Activated CD4-positive, alpha-beta memory T cell treated with anti-CD3 and anti-CD28 coated beads for 36 hours (primary cell): ENCODE measurements around the gene PTGER2. TPM values are rescaled to one million over a fixed set of nuclear protein-coding genes. Genes with fewer than 3 reads are reported as not detected.

Source experiments
- CTCF ChIA-PET: fragments of 350-600 bp; sonication (Branson Sonifier 250); formaldehyde crosslinking; loops from one replicate; lab custom pipeline; 2021; ENCODE audit warnings: antibody characterized with exemption, inconsistent platforms; lab: Charles Lee
- POLR2A ChIA-PET: fragments of 350-600 bp; sonication (Branson Sonifier 250); formaldehyde crosslinking; loops from one replicate; lab custom pipeline; 2021; ENCODE audit warnings: antibody characterized with exemption; lab: Charles Lee
- DNase-seq: peaks from one replicate; pipeline ENCODE4 v3.0.0-alpha.2; 2020
- H3K27ac Mint-ChIP-seq: one replicate; pipeline ENCODE4 v1.8.0; 2021; ENCODE audit warnings: mixed read lengths
- H3K27me3 Mint-ChIP-seq: one replicate; pipeline ENCODE4 v1.8.0; 2021; ENCODE audit warnings: mixed read lengths
- H3K36me3 Mint-ChIP-seq: one replicate; pipeline ENCODE4 v1.8.0; 2021; ENCODE audit warnings: mixed read lengths
- H3K4me1 Mint-ChIP-seq: one replicate; pipeline ENCODE4 v1.8.0; 2021; ENCODE audit warnings: low read depth, mixed read lengths
- H3K4me3 Mint-ChIP-seq: one replicate; pipeline ENCODE4 v1.8.0; 2021; ENCODE audit warnings: mild to moderate bottlenecking, mixed read lengths
- H3K9me3 Mint-ChIP-seq: one replicate; pipeline ENCODE4 v1.8.0; 2021; ENCODE audit warnings: mixed read lengths
- intact Hi-C: fragments of 100-400 bp; cut with micrococcal nuclease; formaldehyde crosslinking; loops from one replicate; pipeline ENCODE4 v1.15.1; 2023
- total RNA-seq, 2 experiments: library from RNA; stranded (reverse); gene quantifications; one replicate each; pipeline ENCODE4 v1.2.3, GENCODE V29; 2021

The PTGER2 gene
- total RNA-seq, 2 experiments from 2014 or later, result 10.7 to 12.9 TPM

- Mint-ChIP-seq H3K4me1 (peaks cover 72% of the 10 kb centered on the region), H3K27ac (peak overlapping the region; percentile 50), H3K27me3 (no peaks in the 10 kb centered on the region), H3K9me3 (peaks cover 22% of the 10 kb centered on the region), H3K4me3 (no peak overlapping the region), H3K36me3 (peaks cover 50% of the 10 kb centered on the region)
- ChIA-PET CTCF (interaction anchor here (0.8 to 1.3 kb wide), 6 partner anchors 9 to 227 kb away, joined by 3 to 7 read pairs (median 4); partner anchors contain the start of gene TXNDC16), POLR2A (interaction anchor here (1.0 to 3.8 kb wide), 3 partner anchors 11 to 78 kb away, joined by 3 to 23 read pairs (median 5); partner anchors contain the start of gene PTGER2)
- intact Hi-C loops, result loop anchor here (1.0 to 5.0 kb wide), 7 partner anchors 10 to 866 kb away; no protein-coding TSS in a partner anchor
- peak; percentile 53 for DNase-seq
Observed at GRCh38 chr14:52325126-52325525, 11.0 kb downstream of the PTGER2 start.

DNA sequence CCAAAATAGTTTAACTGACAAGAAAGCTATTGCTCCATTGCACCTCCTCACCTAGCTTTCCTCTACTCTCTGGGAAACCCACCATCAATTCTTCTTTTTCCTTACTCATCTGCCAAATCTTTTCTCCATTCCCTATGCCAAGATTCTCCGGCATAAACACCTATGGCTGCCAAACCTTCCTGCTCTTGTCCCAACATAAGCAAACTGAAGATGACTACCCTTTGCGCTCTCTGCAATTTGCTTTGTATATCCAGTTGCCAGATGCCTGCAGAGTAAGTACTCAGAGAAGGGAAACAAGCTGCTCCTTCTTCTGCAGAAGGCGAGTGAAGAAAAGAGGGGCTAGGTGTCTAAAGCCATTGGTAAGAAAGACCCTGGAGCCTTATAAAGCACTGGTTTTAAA, 11.5 kb downstream of the PTGER2 start:
- H3K4me1 Mint-ChIP-seq, result peaks cover 73% of the 10 kb centered on the region
- intact Hi-C loops, result loop anchor here (1.0 to 5.0 kb wide), 7 partner anchors 10 to 865 kb away; no protein-coding TSS in a partner anchor
- DNase-seq, result no peak
- H3K27ac Mint-ChIP-seq, result peak overlapping the region; percentile 50
- CTCF ChIA-PET, result interaction anchor here (0.8 to 1.3 kb wide), 6 partner anchors 9 to 226 kb away, joined by 3 to 7 read pairs (median 4); partner anchors contain the start of gene TXNDC16
- H3K4me3 Mint-ChIP-seq, result no peak overlapping the region
- H3K36me3 Mint-ChIP-seq, result peaks cover 46% of the 10 kb centered on the region
- H3K9me3 Mint-ChIP-seq, result peaks cover 22% of the 10 kb centered on the region
- H3K27me3 Mint-ChIP-seq, result no peaks in the 10 kb centered on the region
- POLR2A ChIA-PET, result interaction anchor here (1.3 to 3.8 kb wide), 2 partner anchors 11 to 78 kb away, joined by 5 to 23 read pairs; partner anchors contain the start of gene PTGER2

GRCh38 chr14:52327374-52328226, 13.5 kb downstream of the PTGER2 start:
- Mint-ChIP-seq H3K27me3 (no peaks in the 10 kb centered on the region), H3K4me3 (peak overlapping the region; percentile 23), H3K36me3 (peaks cover 34% of the 10 kb centered on the region), H3K9me3 (peaks cover 9% of the 10 kb centered on the region), H3K27ac (peak overlapping the region; percentile 64), H3K4me1 (peaks cover 74% of the 10 kb centered on the region)
- POLR2A ChIA-PET, result interaction anchor here (0.8 to 3.8 kb wide), 5 partner anchors 10 to 77 kb away, joined by 3 to 23 read pairs (median 6); partner anchors contain the start of gene PTGER2
- no peak for DNase-seq
- CTCF ChIA-PET, result interaction anchor here (0.6 to 1.6 kb wide), 4 partner anchors 9 to 861 kb away, joined by 3 to 7 read pairs (median 3); no protein-coding TSS in a partner anchor
- intact Hi-C loops, result loop anchor here (1.0 to 5.0 kb wide), 3 partner anchors 25 to 480 kb away; no protein-coding TSS in a partner anchor

- Mint-ChIP-seq H3K36me3 (peaks cover 28% of the 10 kb centered on the region), H3K27ac (no peak overlapping the region), H3K9me3 (peaks cover 2% of the 10 kb centered on the region), H3K27me3 (no peaks in the 10 kb centered on the region), H3K4me1 (peaks cover 71% of the 10 kb centered on the region), H3K4me3 (no peak overlapping the region)
- intact Hi-C loops, result loop anchor here (5.0 kb wide), 2 partner anchors 461 to 481 kb away; no protein-coding TSS in a partner anchor
- ChIA-PET POLR2A (no interaction called here), CTCF (no interaction called here)
- DNase-seq, result no peak
Observed at GRCh38 chr14:52328276-52328675, 14.2 kb downstream of the PTGER2 start.

GRCh38 chr14:52329678-52330369, 15.7 kb downstream of the PTGER2 start:
- DNase-seq, result peak; percentile 63
- H3K4me1 Mint-ChIP-seq, result peaks cover 70% of the 10 kb centered on the region
- CTCF ChIA-PET, result interaction anchor here (0.7 kb wide), 1 partner anchor 337 kb away, joined by 3 read pairs; no protein-coding TSS in a partner anchor
- no peaks in the 10 kb centered on the region for H3K9me3 Mint-ChIP-seq
- H3K36me3 Mint-ChIP-seq, result peaks cover 21% of the 10 kb centered on the region
- intact Hi-C loops, result loop anchor here (5.0 kb wide), 2 partner anchors 463 to 483 kb away; no protein-coding TSS in a partner anchor
- H3K4me3 Mint-ChIP-seq, result no peak overlapping the region
- peak overlapping the region; percentile 52 for H3K27ac Mint-ChIP-seq
- POLR2A ChIA-PET, result interaction anchor here (0.8 kb wide), 1 partner anchor 19 kb away, joined by 3 read pairs; no protein-coding TSS in a partner anchor
- H3K27me3 Mint-ChIP-seq, result no peaks in the 10 kb centered on the region

GRCh38 chr14:52332269-52332668, 18.2 kb downstream of the PTGER2 start:
- no peak overlapping the region for H3K27ac Mint-ChIP-seq
- no peaks in the 10 kb centered on the region for H3K9me3 Mint-ChIP-seq
- no peaks in the 10 kb centered on the region for H3K27me3 Mint-ChIP-seq
- no peak for DNase-seq
- H3K4me1 Mint-ChIP-seq, result peaks cover 49% of the 10 kb centered on the region
- intact Hi-C loops, result no loop called here
- CTCF ChIA-PET, result no interaction called here
- H3K4me3 Mint-ChIP-seq, result no peak overlapping the region
- POLR2A ChIA-PET, result no interaction called here
- H3K36me3 Mint-ChIP-seq, result peaks cover 16% of the 10 kb centered on the region

DNA sequence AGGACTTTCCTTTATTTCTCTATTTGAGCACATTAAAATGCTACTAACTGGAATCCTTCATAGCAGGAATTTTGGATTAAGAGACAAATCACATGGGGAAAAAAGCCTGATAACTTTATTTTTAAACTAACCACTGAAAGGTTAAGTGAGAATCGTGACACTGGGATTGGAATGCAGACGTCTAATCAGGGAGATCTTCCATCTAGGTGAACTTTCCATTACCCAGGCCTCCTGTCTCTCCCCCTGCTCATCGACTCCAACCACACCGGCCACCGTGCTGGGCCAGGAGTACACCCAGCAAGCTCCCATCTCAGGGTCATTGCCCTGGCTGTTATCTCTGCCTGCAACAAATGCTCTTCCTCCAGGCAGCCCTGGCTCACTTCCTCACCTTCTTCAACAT, 19.0 kb downstream of the PTGER2 start:
- Mint-ChIP-seq H3K4me1 (peaks cover 43% of the 10 kb centered on the region), H3K36me3 (peaks cover 8% of the 10 kb centered on the region), H3K9me3 (no peaks in the 10 kb centered on the region), H3K27me3 (no peaks in the 10 kb centered on the region), H3K4me3 (no peak overlapping the region), H3K27ac (no peak overlapping the region)
- intact Hi-C loops, result no loop called here
- CTCF ChIA-PET, result no interaction called here
- POLR2A ChIA-PET, result no interaction called here
- DNase-seq, result no peak

GRCh38 chr14:52333823-52334657, 19.9 kb downstream of the PTGER2 start:
- Mint-ChIP-seq H3K9me3 (no peaks in the 10 kb centered on the region), H3K4me1 (peaks cover 42% of the 10 kb centered on the region), H3K4me3 (no peak overlapping the region), H3K36me3 (peaks cover 8% of the 10 kb centered on the region), H3K27ac (no peak overlapping the region), H3K27me3 (no peaks in the 10 kb centered on the region)
- CTCF ChIA-PET, result interaction anchor here (0.9 kb wide), 1 partner anchor 34 kb away, joined by 3 read pairs; no protein-coding TSS in a partner anchor
- DNase-seq, result no peak
- intact Hi-C loops, result no loop called here
- POLR2A ChIA-PET, result no interaction called here

- intact Hi-C loops, result no loop called here
- peaks cover 1% of the 10 kb centered on the region for H3K27me3 Mint-ChIP-seq
- no peak overlapping the region for H3K27ac Mint-ChIP-seq
- no peak for DNase-seq
- peaks cover 3% of the 10 kb centered on the region for H3K36me3 Mint-ChIP-seq
- POLR2A ChIA-PET, result no interaction called here
- H3K9me3 Mint-ChIP-seq, result no peaks in the 10 kb centered on the region
- H3K4me3 Mint-ChIP-seq, result no peak overlapping the region
- CTCF ChIA-PET, result no interaction called here
- H3K4me1 Mint-ChIP-seq, result peaks cover 30% of the 10 kb centered on the region
Observed at GRCh38 chr14:52336241-52336640, 22.1 kb downstream of the PTGER2 start.

- ChIA-PET CTCF (interaction anchor here (0.7 kb wide), 1 partner anchor 116 kb away, joined by 3 read pairs; no protein-coding TSS in a partner anchor), POLR2A (no interaction called here)
- Mint-ChIP-seq H3K4me3 (no peak overlapping the region), H3K9me3 (no peaks in the 10 kb centered on the region), H3K27ac (no peak overlapping the region), H3K27me3 (peaks cover 1% of the 10 kb centered on the region), H3K36me3 (no peaks in the 10 kb centered on the region), H3K4me1 (peaks cover 22% of the 10 kb centered on the region)
- peak; percentile 20 for DNase-seq
- intact Hi-C loops, result no loop called here
Observed at GRCh38 chr14:52338051-52338681, 24.1 kb downstream of the PTGER2 start.
